Body of pancreas (tissue), 4 donors: Measurements from ENCODE around the gene GALNT9.

ENCODE experiments used
- POLR2A ChIP-seq, 3 donors: fragments of 450-650 bp; IDR thresholded peaks; one replicate each; pipeline ENCODE4 v1.6.1; 2016; ENCODE audit warnings: antibody characterized with exemption in 3 of 3, mild to moderate bottlenecking in 2 of 3
- TF ChIP-seq, protein P1 (sequence below), 7 experiments: fragments of 450-650 bp in 4 of 7; fragments of 200-600 bp in 3 of 7; sonication (generic) in 3 of 7; IDR thresholded peaks; one replicate each; pipeline ENCODE4 v1.5.1; 2016 to 2019; ENCODE audit warnings: antibody characterized with exemption in 7 of 7

- TF ChIP-seq, protein P1, sequence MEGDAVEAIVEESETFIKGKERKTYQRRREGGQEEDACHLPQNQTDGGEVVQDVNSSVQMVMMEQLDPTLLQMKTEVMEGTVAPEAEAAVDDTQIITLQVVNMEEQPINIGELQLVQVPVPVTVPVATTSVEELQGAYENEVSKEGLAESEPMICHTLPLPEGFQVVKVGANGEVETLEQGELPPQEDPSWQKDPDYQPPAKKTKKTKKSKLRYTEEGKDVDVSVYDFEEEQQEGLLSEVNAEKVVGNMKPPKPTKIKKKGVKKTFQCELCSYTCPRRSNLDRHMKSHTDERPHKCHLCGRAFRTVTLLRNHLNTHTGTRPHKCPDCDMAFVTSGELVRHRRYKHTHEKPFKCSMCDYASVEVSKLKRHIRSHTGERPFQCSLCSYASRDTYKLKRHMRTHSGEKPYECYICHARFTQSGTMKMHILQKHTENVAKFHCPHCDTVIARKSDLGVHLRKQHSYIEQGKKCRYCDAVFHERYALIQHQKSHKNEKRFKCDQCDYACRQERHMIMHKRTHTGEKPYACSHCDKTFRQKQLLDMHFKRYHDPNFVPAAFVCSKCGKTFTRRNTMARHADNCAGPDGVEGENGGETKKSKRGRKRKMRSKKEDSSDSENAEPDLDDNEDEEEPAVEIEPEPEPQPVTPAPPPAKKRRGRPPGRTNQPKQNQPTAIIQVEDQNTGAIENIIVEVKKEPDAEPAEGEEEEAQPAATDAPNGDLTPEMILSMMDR (IDR thresholded peaks at IDR 0.05): no peak
- TF ChIP-seq POLR2A (IDR thresholded peaks at IDR 0.05): no peak
Observed at GRCh38 chr12:132349501-132350131, 20.2 kb upstream of the GALNT9 start.
